ENCODE results near the gene DYNLT5.

- no peak for TF ChIP-seq CTCF (IDR thresholded peaks at IDR 0.05)
- TF ChIP-seq POLR2A (IDR thresholded peaks at IDR 0.05), result no peak
These were observed 18.0 kb downstream of the DYNLT5 start for GRCh38 chr1:66770240-66770639.
